ENCODE results near the gene ARID3A. TPM values are rescaled to one million over a fixed set of nuclear protein-coding genes. Genes with fewer than 3 reads are reported as not detected.

Gene ARID3A
- total RNA-seq, 1 donor from 2014 or later, result 106 TPM

DNA sequence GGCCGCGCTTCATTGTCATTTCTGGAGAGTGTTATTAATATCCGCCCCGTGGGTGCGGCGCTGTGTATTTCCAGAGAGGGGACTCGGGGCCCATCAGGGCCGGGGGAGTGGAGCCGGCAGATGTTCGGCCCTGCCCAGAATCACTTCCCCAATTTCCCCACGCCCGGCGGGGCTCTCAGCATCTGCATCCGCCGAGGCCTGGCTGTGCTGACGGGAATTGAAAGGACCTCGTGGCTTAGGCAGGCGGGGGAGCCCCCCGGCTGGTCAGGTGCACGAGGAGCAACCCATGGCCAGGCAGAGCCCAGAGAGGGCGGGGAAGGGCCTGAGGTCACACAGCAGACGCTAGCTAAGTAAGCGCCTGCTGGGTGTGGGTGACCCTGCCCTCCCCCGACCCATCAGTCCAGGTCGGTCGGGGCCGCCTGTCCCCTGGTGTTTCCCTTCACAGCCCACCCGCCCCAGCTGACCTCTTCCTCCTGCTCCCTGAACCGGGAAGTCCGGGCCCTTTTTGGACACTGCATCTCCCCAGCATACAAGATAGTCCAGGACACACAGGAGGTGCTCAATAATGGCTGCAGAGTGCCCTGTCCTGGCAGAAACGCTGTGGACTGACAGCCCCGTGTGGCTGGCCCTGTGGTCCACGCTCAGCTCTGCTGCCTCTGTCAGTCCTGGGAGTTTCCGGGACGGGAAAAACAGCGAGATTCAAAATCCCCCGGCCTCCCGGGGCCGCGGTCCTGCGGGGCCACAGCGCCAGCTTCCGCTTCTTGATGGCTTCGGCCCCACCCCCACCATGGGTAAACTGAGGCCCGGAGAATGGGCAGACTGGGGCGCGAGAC, 22.1 kb downstream of the ARID3A start:
- Mint-ChIP-seq H3K36me3 (ENCODE audit: low read depth, unreplicated experiment) (peaks cover 8% of the 10 kb centered on the region), H3K9me3 (ENCODE audit: unreplicated experiment) (no peaks in the 10 kb centered on the region), H3K27me3 (ENCODE audit: low read depth, unreplicated experiment) (no peaks in the 10 kb centered on the region), H3K27ac (ENCODE audit: unreplicated experiment) (no peak overlapping the region), H3K4me1 (ENCODE audit: low read depth, unreplicated experiment) (peaks cover 9% of the 10 kb centered on the region), H3K4me3 (ENCODE audit: unreplicated experiment) (no peak overlapping the region)
- H3K36me3 ChIP-seq (ENCODE audit: insufficient read depth, low read length), result no peaks in the 10 kb centered on the region
- H3K27me3 ChIP-seq (ENCODE audit: insufficient read depth, low read length), result no peaks in the 10 kb centered on the region
- H3K79me2 ChIP-seq (ENCODE audit: insufficient read depth, low read length), result peaks cover 52% of the 10 kb centered on the region
- H3K4me3 ChIP-seq (ENCODE audit: insufficient read depth, low read depth, low read length), result no peak overlapping the region
- DNase-seq (ENCODE audit: low read depth) (no peak), FAIRE-seq (no peak)
- H3K4me2 ChIP-seq (ENCODE audit: low read length), result no peak overlapping the region
- H4K20me1 ChIP-seq (ENCODE audit: insufficient read depth, low read length), result peaks cover 51% of the 10 kb centered on the region
- H2AFZ ChIP-seq (ENCODE audit: low read depth, low read length), result no peak overlapping the region
- H3K27ac ChIP-seq (ENCODE audit: low read depth, low read length), result no peak overlapping the region
- no peak overlapping the region for H3K9ac ChIP-seq (ENCODE audit: low read length)
- H3K4me1 ChIP-seq (ENCODE audit: insufficient read depth, low read length), result peaks cover 9% of the 10 kb centered on the region
- TF ChIP-seq, protein P1, sequence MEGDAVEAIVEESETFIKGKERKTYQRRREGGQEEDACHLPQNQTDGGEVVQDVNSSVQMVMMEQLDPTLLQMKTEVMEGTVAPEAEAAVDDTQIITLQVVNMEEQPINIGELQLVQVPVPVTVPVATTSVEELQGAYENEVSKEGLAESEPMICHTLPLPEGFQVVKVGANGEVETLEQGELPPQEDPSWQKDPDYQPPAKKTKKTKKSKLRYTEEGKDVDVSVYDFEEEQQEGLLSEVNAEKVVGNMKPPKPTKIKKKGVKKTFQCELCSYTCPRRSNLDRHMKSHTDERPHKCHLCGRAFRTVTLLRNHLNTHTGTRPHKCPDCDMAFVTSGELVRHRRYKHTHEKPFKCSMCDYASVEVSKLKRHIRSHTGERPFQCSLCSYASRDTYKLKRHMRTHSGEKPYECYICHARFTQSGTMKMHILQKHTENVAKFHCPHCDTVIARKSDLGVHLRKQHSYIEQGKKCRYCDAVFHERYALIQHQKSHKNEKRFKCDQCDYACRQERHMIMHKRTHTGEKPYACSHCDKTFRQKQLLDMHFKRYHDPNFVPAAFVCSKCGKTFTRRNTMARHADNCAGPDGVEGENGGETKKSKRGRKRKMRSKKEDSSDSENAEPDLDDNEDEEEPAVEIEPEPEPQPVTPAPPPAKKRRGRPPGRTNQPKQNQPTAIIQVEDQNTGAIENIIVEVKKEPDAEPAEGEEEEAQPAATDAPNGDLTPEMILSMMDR (IDR thresholded peaks at IDR 0.05; ENCODE audit: insufficient read depth, low read depth, low read length), result no peak
- no peak for TF ChIP-seq EZH2 (IDR thresholded peaks at IDR 0.05; ENCODE audit: insufficient read depth, low read length)
- H3K9me3 ChIP-seq (ENCODE audit: insufficient read depth, low read depth, low read length), result no peaks in the 10 kb centered on the region

DNA sequence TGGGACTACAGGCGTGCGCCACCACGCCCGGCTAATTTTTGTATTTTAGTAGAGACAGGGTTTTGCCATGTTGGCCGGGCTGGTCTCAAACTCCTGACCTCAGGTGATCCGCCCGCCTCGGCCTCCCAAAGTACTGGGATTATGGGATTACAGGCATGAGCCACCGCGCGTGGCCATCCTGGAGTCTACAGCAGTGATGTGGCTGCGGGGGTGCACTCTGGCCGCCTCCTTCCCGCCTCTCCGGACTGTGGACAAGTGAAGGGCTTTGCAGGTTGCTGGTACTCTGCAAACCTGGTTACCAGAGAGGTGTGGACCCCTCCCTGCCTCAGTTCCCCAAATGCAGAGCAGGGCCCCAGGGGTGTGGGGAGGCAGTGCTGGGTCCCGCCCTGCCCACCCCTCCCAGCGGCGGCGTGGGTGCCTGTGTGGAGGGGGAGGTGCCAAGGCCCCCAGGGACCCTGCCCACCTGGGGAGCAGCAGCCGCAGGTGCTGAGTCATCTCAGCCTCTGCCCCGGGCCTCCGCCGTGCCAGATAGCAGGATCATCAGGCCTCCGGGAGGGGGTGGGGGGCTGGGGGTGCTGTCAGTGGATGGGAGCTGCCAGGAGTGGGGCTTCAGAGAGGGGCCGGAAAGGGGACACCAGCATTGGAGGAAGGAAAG, 23.1 kb downstream of the ARID3A start:
- no peaks in the 10 kb centered on the region for H3K36me3 ChIP-seq (ENCODE audit: insufficient read depth, low read length)
- no peak overlapping the region for H3K4me2 ChIP-seq (ENCODE audit: low read length)
- no peak overlapping the region for H3K27ac ChIP-seq (ENCODE audit: low read depth, low read length)
- Mint-ChIP-seq H3K4me3 (ENCODE audit: unreplicated experiment) (no peak overlapping the region), H3K36me3 (ENCODE audit: low read depth, unreplicated experiment) (peaks cover 2% of the 10 kb centered on the region), H3K27ac (ENCODE audit: unreplicated experiment) (peak overlapping the region; percentile 47), H3K27me3 (ENCODE audit: low read depth, unreplicated experiment) (no peaks in the 10 kb centered on the region), H3K4me1 (ENCODE audit: low read depth, unreplicated experiment) (peaks cover 12% of the 10 kb centered on the region), H3K9me3 (ENCODE audit: unreplicated experiment) (no peaks in the 10 kb centered on the region)
- no peak overlapping the region for H3K4me3 ChIP-seq (ENCODE audit: insufficient read depth, low read depth, low read length)
- H3K4me1 ChIP-seq (ENCODE audit: insufficient read depth, low read length), result peaks cover 17% of the 10 kb centered on the region
- no peaks in the 10 kb centered on the region for H3K9me3 ChIP-seq (ENCODE audit: insufficient read depth, low read depth, low read length)
- H3K27me3 ChIP-seq (ENCODE audit: insufficient read depth, low read length), result no peaks in the 10 kb centered on the region
- no peak overlapping the region for H2AFZ ChIP-seq (ENCODE audit: low read depth, low read length)
- TF ChIP-seq, protein P1 (IDR thresholded peaks at IDR 0.05; ENCODE audit: insufficient read depth, low read depth, low read length), result no peak
- no peak for TF ChIP-seq EZH2 (IDR thresholded peaks at IDR 0.05; ENCODE audit: insufficient read depth, low read length)
- H3K79me2 ChIP-seq (ENCODE audit: insufficient read depth, low read length), result peaks cover 55% of the 10 kb centered on the region
- H4K20me1 ChIP-seq (ENCODE audit: insufficient read depth, low read length), result peaks cover 45% of the 10 kb centered on the region
- FAIRE-seq, result no peak
- H3K9ac ChIP-seq (ENCODE audit: low read length), result no peak overlapping the region
- DNase-seq (ENCODE audit: low read depth), result no peak

All from astrocyte (in vitro differentiated cells and primary cell).